H1 (cell line): Measurements from ENCODE around the gene MYBPC2. TPM values are rescaled to one million over a fixed set of nuclear protein-coding genes. Genes with fewer than 3 reads are reported as not detected.

Experiments used
- EP300 ChIP-seq, 2 experiments: IDR thresholded peaks; 1 replicate in 1 of 2; 2 replicates in 1 of 2; pipeline ENCODE4 v1.6.1; 2011 to 2012; ENCODE audit warnings: low read depth in 2 of 2, low read length in 2 of 2, mild to moderate bottlenecking in 2 of 2, borderline replicate concordance in 1 of 2, inconsistent platforms in 1 of 2, moderate library complexity in 1 of 2
- EZH2 ChIP-seq: fragments of 200-600 bp; sonication (generic); IDR thresholded peaks from 2 replicates; pipeline ENCODE4 v1.7.1; 2012; ENCODE audit warnings: low read depth, mild to moderate bottlenecking, moderate library complexity, low read length, inconsistent platforms; ENCODE audit not compliant: severe bottlenecking
- SIRT6 ChIP-seq: IDR thresholded peaks from one replicate; pipeline ENCODE4 v1.7.1; 2012; ENCODE audit warnings: low read length, inconsistent platforms
- TEAD4 ChIP-seq: IDR thresholded peaks from 2 replicates; pipeline ENCODE4 v1.6.1; 2012; ENCODE audit warnings: low read depth, low read length, inconsistent platforms, mixed read lengths
- polyA plus RNA-seq, 7 experiments: library from polyadenylated mRNA; depleted of rRNA in 3 of 7; stranded (reverse) in 5 of 7; unstranded in 2 of 7; fragments of >200 nt in 5 of 7; fragments of 200-250 nt in 2 of 7; gene quantifications; 1 replicate in 5 of 7; 2 replicates in 1 of 7; 4 replicates in 1 of 7; pipeline versions ENCODE4 v1.2.1 to v1.2.3, GENCODE V29; 2011 to 2013; ENCODE audit warnings: missing spikeins in 2 of 7, mixed read lengths in 2 of 7
- total RNA-seq: library from RNA; stranded (reverse); fragmentation: NEBNext Ultra II Directional; extraction: Animal tissue kit (Norgen Biotek cat#: 25700); gene quantifications from 2 replicates; pipeline ENCODE4 v1.2.1, GENCODE V29; 2021

MYBPC2 gene
- total and polyA plus RNA-seq, 2 of the 8 experiments (the other 6 are each of a cell fraction or from before 2014, with no cell fraction given) = 1.8 to 3.1 TPM

DNA sequence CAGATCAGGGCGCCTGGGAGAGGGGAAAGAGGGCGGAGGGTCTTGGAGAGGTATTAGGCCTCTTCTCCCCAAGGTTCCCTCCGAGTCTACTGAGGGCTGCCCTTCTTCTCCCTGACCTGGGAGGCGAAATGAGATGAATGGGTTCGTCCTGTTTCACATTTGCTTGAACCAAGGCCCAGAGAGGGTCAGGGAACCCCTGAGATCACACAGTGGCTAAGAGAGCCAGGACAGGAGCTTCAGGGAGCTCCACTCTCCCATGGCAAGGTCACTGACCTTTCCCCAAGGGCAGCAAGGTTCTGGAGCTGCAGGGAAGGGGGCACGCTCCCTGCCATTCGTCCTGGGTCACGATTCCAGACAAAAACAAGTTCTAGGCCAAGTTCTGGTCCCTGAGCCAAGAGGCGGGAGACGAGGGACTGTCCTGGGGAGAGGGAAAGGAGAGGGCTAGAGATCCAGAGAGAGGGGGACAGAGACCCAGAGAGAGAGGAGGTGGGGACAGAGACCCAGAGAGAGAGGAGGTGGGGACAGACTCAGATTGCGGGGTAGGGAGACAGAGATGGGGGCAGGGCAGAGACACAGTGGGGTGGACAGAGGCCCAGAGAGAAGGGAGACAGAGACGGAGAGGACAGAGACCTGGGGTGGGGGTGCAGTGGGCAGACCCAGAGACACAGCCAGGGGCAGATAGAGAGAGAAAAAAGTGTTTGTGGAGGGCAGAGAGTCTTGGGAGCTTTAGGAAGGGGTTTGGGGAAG, 80.5 kb downstream of the MYBPC2 start (continued):
- TF ChIP-seq EZH2 = no peak
- TF ChIP-seq TEAD4 = no peak
- no peak for TF ChIP-seq EP300 (IDR thresholded peaks at IDR 0.05; ENCODE audit: borderline replicate concordance in 1 of 2, low read depth in 2 of 2, low read length in 2 of 2)
- TF ChIP-seq SIRT6 = no peak
